Effector CD8-positive, alpha-beta T cell (primary cell): ENCODE measurements around the gene FFAR1.

ENCODE experiments used
- DNase-seq: peaks from one replicate; lab custom pipeline; 2025; lab: John Stamatoyannopoulos, UW
- total RNA-seq, 4 experiments: gene quantifications; one replicate each; lab custom pipeline; 2026; lab: John Stamatoyannopoulos, UW

The FFAR1 gene, protein sequence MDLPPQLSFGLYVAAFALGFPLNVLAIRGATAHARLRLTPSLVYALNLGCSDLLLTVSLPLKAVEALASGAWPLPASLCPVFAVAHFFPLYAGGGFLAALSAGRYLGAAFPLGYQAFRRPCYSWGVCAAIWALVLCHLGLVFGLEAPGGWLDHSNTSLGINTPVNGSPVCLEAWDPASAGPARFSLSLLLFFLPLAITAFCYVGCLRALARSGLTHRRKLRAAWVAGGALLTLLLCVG (N-terminal part only)
- total RNA-seq: 0 to 0.18 (median 0) reads per million in 4 experiments

- no peak for DNase-seq
These were observed at the start of gene FFAR1 for GRCh38 chr19:35347171-35347929. TSS of gene FFAR1 (plus strand) at chr19:35347902. CDS start at chr19:35351552, 3,650 bp downstream.

- no peak for DNase-seq
These were observed 49.8 kb upstream of the FFAR1 start for GRCh38 chr19:35297922-35298321.

DNA sequence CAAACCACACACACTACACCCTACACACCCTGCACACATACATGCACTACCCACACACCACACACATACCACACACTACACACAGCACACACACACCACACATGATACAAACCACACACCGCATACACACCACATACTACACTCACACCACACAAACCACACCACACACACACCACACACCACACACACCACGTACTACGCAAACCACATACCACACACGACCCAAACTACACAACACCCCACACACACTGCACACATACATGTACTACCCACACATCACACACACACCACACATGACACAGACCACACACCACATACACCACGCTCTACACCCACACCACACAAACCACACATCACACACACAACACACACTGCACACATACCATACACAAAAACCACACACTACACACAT, 49.1 kb upstream of the FFAR1 start:
- DNase-seq: no peak

GRCh38 chr19:35299523-35300338, 48.0 kb upstream of the FFAR1 start:
- DNase-seq: no peak

DNA sequence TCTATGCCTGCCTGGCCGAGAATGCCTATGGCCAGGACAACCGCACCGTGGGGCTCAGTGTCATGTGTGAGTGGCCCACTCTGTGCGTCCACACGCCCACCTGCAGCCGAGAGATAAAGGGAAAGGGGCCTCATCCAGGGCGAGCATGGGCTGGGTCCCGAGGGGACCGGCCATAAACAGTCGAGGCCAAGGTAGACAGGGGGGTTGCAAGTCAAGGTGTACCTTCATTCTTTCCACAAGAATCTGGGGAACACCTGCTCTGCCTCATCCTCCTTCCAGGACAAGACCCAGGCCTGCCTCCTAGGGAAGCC, 47.4 kb upstream of the FFAR1 start:
- DNase-seq: no peak

DNA sequence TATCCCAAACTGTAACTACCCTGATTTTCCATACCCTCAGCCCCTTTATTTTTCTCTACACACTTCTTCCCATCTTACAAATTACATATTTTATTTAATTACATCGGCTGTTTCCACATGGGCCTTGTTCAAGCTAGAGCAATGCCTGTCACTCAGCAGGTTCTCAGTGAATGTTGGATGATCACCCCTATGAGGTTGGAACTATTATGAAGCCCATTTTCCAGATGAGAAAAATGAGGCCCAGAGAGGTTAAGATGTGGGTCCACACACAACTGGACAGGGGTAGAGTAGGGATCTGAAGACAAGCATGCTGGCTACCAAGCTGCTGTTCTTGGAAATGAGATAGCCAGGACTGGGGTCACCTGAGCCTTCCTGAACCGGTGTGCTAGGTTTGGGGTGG, 45.7 kb upstream of the FFAR1 start:
- no peak for DNase-seq

DNA sequence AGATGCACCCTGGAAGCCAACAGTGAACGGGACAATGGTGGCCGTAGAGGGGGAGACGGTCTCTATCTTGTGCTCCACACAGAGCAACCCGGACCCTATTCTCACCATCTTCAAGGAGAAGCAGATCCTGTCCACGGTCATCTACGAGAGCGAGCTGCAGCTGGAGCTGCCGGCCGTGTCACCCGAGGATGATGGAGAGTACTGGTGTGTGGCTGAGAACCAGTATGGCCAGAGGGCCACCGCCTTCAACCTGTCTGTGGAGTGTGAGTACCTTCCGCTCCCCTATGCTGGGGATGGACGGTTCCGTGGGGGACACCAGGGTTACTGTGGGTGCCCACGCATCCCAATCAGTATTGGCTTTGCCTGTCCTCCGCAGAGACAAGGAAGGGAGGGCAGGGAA, 45.3 kb upstream of the FFAR1 start:
- no peak for DNase-seq

- no peak for DNase-seq
These were observed 44.3 kb upstream of the FFAR1 start for GRCh38 chr19:35303357-35303915.

DNA sequence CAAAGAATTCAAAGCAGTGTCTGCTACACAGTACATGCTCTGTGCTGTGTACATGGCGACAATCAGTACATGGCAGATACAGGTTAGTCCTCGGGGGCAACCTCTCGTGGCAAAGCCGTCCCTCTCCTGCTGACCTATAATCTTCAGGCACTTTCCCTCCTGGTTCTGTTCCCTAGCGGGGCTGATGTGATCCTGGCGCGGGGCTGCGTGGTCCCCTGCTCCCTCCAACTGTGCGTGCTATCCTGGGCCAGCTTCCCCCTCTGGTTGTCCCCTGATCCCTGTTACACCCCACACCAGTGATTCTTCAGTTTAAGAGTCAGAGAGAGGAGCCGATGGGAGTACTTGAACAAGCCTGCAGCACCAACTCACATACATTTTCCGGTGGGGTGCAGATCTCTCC, 43.7 kb upstream of the FFAR1 start:
- no peak for DNase-seq

DNA sequence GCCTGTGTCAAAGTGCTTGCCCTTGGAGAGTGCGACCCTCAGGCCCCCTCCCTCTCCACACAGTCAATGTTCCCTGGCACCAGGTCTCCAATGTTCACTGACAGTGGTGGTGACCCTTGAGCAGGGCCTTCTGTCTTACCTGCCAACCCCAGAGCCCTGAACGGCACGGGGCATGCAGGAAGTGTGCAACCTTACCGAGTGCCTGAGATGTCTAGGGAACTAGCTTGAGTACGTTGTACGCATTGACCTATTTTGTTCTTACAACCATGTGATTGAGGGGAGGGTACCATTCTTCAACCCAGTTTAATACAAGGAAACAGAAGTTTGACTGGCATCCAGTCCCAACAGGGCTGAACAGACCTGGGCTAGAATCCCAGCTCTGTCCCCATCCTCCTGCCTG, 42.5 kb upstream of the FFAR1 start:
- no peak for DNase-seq

DNA sequence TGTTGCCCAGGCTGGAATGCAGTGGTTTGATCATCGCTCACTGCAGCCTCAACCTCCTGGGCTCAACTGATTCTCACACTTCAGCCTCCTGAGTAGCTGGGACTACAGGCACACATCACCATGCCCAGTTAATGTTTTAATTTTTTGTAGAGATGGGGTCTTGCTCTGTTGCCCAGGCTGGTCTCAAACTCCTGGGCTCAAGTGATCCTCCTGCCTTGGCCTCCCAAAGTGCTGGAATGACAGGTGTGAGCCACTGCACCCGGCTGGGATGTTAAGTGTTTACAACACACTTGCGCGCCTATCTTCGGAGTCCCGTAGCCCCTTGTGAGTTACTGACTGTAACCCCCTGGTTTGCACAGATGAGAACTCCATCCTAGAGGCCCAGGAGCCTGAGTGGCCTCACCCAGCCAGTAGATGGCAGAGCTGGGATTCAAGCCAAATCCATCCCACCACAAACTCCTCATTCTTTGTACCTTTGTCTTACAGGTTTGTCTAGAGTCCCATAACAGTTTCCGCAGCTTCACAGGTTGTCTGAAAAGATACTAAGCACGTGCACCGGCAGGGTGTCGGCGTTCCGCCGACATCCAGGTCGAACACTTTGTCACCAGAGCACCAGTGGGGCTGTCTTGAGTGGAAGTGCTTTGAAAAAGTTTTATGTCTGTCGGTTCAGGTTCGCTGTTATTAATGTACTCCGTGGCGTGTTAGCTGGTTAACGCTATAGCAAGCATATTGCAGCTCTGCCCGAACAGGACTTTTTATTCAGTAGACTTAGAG, 41.0 kb upstream of the FFAR1 start:
- no peak for DNase-seq

- no peak for DNase-seq
These were observed 39.8 kb upstream of the FFAR1 start for GRCh38 chr19:35307931-35308330.

GRCh38 chr19:35308910-35309309, 38.8 kb upstream of the FFAR1 start:
- no peak for DNase-seq

DNA sequence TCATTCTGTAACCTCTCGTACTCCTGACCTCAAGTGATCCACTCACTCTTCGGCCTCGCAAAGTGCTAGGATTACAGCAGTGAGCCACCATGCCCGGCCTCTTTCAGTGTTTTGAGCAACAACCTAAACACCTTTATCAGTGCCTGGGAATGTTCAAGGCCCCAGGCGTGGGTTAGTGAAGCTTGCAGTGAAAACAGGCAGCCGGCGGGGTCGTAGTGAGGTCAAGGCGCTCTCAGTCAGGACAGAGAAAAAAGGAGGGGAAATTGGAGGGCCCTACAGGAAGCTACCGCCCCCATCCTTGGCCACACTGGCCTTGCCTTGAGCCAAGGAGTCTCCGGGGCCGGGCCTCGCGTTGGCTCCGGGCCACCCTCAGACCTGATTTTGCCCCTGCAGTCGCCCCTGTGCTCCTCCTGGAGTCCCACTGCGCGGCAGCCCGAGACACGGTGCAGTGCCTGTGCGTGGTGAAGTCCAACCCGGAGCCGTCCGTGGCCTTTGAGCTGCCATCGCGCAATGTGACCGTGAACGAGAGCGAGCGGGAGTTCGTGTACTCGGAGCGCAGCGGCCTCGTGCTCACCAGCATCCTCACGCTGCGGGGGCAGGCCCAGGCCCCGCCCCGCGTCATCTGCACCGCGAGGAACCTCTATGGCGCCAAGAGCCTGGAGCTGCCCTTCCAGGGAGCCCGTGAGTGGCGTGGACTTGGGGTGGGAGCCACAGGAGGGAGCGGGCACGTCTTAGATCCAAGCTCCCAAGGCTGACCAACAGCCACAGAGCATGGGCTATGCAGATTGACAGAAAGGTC, 38.0 kb upstream of the FFAR1 start:
- DNase-seq: no peak

DNA sequence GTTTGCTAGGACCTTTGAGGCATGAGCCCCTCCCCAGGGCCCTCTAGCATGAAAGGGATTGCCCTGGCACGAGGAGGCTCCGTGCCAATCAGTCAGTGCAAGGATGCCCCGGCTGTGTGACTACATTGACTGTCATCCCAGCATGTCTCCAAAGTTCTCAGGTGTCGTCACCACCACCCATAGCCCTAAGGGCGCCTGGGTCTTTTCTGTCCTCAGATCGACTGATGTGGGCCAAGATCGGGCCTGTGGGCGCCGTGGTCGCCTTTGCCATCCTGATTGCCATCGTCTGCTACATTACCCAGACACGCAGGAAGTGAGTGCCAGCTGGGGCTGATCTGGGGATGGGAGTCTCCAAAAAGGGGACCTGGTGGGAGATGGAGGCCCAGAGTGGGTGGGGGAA, 37.4 kb upstream of the FFAR1 start:
- DNase-seq: no peak

GRCh38 chr19:35310811-35311465, 36.8 kb upstream of the FFAR1 start:
- no peak for DNase-seq

DNA sequence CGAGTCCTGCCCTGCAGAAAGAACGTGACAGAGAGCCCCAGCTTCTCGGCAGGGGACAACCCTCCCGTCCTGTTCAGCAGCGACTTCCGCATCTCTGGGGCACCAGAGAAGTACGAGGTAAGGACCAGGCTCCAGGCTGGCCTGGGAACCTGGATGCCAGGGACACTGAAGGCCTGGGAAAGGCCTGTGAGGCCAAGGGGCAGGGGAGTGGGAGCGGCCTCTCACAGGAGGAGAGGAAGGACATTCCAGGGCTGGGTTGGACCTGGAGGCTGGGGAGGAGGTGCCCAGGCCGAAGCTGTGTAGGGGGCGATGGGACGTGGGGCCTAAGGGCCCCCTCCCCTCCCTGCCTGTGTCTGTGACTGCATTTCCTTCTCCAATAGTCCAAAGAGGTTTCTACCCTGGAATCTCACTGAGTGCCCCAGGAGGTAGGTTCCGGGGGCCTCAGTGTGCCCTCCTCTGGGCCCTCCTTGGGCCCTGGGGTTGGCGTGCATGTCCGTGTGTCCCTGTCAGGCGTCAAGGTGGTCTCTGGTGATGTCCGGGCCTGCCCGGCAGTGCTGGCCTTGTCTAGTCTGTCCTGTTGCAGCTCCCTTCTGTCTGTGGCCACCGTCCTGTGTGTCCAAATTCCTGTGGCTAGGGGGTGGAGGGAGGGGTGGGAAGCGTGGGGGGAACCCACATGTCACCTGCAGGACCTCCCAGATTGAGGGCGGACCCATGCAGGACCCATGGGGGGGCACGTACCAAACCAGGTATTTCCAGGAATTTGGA, 35.6 kb upstream of the FFAR1 start:
- no peak for DNase-seq

- DNase-seq: no peak
These were observed 34.1 kb upstream of the FFAR1 start for GRCh38 chr19:35313587-35313986.

GRCh38 chr19:35314031-35314430, 33.7 kb upstream of the FFAR1 start:
- no peak for DNase-seq
